IPS-NIHi11 (cell line): ENCODE results near the gene CHST10.

Experiments
- DNase-seq: peaks from one replicate; pipeline ENCODE4 v3.0.0; 2012; ENCODE audit warnings: mixed read lengths, low spot score

CHST10 gene

DNA sequence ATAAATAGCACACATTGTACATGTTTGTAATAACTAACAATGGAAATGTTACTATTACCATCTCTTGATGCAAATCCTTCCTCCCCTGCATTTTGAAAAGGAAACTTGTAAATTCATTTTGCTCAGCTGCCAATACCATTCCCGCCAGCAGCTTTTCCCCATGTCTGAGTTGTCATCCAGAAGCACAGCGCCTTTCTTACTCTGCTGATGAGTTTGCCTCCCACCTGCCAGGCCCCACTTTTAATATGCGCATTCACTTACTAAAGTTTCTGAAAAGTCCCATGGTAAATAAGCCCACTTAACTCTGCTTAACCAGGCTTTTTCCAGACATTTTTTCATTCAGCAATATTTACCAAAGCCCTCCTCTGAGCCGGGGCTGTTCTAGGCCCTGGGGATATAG is 3.9 kb downstream of the CHST10 start:
- no peak for DNase-seq

DNA sequence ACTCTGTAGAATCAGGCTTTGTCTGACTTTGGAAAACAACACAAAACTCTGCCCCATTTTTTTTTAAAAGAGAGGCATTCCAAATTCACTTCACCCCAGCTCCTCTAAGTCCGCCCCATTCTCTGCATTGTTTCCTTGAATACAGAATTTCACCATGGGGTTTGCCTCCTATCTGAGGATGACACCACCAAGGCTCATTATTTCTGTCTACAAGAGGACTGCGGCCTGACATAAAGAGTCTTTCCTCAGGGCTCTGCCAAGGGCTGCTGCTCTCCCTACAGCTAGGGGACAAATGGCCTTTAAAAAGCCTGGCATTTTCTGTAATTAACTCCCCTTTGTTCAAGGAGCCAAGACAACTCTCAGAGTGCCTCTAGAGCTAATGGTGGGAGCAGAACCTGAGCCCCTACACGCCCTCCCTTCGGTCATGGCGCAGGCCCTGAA is 4.6 kb downstream of the CHST10 start:
- DNase-seq: no peak

DNA sequence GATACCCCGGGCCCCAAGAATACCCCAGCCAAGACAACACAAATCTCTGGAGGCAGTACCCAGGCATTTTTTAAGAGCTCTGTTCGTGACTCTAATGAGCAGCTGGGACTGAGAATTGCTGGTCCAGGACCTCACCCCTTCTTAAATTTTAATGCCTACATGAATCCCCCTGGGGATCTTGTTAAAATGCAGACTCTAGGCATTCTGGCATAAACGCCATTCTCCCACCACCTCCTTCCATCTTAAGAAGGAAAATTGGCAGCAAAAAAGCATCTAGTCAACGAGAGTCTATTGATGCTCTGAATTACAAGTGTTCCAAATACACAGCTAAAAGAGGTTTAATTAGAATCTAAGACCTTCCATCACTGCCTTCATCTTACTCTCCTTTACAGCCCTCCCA is 5.0 kb downstream of the CHST10 start:
- DNase-seq: no peak

DNA sequence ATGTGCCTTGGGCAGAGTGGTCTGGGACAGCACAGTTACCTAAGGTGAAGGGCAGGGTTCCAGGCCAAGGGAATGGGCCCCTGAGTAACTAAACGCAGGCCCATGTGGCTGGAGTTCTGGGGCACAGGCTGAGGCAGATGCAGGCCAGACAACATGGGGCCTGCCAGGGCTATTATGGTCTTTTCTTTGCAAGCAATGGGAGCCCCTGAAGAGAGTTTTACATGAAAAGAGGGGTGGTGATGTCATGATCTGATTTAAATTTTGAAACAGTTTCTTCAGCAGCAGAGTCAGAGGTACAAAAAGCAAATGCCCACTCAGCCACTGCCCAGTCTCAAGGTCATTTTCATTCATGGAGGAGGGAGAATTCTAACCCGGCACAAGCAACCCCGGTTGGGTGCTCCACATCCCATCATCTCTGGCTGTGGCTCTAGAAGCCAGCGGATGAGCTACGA is 5.6 kb downstream of the CHST10 start:
- DNase-seq: peak; percentile 45

DNA sequence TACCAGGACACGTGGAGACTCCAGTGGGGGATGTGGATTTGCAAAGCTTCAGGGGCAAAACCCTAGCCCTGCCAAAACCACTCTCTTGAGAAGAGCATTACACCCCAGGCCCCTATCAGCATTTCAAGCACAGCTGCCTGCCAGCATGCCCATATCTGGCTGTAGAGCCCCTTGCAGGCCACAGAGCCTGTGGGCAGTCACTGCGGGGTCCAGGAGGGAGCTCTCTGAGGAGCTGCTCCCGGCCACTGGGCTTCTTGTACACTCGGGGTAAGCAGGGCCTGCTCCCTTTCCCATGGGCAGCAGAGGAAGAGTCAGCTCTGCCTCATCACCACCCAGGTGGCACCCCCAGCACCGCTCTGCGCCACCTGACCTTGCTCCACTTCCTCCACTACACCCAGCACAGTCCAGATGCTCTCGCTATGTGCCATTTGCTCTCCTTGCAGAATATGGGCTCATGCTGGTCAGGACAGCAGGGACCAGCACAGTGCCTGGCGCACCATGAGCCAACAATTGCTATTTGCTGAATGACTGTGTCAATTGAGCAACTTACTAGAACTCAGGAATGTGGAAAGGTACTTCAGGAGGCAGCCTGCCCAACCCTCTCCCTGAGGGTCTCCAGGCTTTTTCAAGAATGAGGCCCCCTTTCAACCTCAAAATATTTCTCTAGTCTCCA is 7.4 kb downstream of the CHST10 start:
- DNase-seq: no peak

DNA sequence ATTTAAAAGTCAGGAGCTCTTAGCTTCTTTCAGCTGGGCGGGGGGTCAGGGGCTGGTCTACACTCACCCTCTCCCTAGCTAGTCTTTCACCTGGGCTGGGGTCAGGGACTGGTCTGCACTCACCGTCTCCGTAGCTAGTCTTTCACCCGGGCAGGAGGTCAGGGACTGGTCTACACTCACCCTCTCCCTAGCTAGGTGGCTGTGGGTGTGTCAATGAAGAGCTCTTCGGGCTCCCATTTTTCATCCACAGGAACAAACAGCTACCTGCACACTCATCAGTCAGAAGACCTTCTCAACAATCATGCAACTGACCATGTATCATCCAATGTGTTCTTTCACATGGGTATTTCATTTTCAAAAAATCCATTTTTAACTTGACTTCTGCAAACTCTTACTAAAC is 8.0 kb downstream of the CHST10 start:
- no peak for DNase-seq

DNA sequence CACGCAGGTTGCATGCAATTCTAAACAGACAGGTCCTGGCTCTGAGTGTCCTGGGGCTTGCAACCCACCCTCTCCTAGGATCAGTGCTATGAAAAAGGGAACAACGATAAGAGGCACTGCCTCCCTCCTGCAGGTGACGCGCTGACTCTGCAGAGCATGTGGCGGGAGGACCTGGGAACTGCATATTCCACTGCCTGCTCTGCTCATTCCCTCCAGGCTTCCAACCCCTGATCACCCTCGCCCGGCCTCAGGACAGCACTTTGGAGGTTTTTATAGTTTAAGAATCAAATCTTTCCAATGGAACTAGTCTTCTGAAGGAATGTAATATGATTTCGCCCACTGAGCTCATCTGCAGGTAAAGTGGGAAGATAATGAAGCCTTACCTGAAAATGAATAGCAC is 8.5 kb downstream of the CHST10 start:
- no peak for DNase-seq

DNA sequence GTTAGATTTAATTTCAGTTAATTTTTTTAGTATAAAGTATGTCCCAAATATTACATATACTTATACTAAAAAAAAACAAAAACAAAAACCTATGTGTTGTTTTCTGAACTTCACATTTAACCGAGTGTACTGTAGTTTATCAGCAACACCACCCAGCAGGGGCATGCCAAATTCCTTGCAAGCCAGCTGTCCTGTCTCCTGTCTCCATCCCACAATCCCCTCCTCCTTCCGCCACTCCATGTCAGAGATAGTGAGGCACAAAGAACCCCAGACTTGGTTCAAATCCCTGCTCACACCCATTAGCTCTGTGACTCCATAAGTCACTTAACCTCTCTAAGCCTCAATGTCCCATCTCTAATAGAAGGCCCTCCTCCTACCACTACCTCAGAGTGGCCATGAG is 9.4 kb downstream of the CHST10 start:
- DNase-seq: no peak

DNA sequence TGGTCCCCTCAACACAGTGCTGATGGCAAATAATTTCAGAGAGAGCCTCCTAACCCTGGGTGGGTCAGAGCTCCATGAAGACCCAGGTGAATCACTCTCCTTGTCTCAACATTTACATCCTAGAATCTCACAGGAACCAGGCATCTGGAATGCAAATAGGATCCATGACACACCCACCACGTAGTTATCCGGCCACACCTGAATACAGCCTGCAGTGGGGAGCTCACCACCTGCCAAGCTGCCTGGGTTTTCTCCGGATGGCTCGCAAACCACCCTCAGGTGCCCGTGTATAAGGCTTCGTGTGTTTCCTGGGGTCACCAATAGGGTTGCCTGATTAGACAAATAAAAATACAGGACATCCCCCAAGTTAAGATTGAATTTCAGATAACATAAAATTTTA is 9.9 kb downstream of the CHST10 start:
- no peak for DNase-seq

DNA sequence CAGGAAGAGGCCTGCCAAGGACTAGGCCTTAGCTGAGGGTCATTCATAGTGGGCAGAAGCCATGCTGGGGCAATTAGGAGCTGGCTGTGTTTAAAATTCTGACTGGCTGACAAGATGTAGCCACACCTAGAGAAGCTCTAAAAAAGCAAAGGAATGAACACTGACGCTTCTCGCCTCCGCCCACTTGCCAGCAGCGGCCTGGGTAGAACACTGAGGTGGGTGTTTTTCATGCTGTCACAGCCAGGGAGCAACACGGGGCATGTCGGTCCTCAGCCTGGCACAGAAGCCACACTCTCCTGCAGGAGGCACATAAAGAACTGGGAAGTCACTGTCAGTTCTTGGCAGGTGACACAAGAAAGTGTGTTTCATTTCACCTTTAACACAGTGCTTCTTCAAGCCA is 10.4 kb downstream of the CHST10 start:
- DNase-seq: no peak

DNA sequence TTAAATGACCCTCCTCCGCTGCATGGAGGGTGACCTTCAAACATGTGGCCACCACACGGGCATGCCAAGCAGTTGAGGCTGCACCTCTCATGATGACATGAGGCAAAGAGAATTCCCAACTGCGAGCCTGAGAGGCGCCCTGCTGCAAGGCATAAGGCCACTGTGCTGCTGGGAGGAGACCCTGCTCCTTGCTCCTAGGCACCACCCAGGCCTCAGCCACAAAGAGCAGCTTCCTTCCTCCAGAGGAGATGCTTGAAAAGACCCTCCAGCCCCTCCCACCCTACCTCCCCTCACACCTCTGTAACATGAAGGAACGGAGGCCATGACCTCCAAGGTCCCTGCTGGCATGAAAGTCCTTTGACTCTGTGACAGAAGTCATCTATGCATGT is 11.4 kb downstream of the CHST10 start:
- no peak for DNase-seq

DNA sequence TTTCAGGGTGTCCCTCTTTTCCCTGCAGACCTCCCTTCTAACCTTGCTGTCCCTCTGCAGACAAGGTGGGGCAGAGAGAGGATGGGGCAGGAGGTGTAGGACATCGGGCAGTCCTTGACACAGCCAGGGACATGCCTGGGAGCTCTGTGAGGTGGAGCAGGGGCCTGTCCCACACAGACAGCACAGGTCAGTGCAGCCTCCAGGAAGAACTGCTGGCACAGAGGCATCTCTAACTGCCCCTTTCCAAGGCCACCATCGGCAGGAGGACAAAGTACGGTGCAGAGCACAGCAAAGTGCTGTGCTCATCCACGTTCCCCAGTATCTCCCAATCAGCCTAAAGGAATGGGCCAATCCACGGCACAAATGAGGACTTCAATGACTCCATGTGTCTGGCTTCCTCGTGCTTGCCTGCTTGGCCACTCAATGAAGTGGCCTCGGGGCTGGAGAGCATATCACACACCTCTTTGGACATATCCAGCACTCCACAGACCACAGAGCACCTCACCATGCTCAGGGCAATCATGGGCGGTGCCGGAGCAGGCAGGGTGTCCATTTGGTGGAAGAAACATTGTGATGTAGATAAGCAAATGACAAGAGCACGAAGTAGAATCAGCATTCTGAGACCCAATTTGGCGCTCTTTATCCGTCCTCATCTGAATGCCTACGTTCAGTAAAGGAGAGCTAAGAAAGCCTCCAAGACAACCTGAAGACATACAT is 11.9 kb downstream of the CHST10 start:
- DNase-seq: no peak

DNA sequence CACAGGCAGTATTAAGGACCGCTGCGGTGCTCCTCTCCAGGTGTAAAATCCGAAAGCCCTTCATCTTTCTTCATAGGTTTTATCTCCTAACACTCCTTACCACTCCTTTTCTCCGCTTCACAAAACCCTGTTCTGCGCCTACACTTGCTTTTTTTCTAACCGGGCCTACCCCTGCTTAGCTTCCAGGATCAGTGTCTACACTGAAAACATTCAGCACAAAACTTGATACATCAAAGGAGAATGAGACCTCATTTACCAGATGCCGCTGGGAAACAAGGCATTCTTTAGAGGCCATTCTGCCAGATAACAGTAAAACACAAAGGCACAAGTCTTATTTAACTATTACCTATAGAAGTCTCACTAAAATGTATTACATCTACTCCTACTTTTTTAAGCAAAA is 13.1 kb downstream of the CHST10 start:
- no peak for DNase-seq

DNA sequence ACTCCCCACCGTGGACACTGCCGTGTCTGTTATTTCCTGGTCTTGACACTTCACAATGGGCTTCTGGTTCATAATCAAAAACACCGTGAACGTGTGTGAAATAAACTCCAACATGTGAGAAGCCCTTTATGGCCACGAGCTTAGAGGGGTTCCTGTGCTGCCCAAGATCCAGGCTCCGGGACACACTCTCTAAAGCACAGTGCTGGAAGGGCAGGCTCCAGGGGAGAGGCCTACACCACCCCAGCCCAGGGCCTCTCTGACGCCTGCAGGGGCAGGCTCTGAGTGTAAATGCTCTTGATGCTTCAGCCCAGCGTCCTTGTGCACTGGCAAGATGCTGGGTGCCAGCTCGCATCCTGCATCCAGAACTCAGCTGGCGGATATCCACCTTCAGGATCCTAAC is 13.7 kb downstream of the CHST10 start:
- no peak for DNase-seq

DNA sequence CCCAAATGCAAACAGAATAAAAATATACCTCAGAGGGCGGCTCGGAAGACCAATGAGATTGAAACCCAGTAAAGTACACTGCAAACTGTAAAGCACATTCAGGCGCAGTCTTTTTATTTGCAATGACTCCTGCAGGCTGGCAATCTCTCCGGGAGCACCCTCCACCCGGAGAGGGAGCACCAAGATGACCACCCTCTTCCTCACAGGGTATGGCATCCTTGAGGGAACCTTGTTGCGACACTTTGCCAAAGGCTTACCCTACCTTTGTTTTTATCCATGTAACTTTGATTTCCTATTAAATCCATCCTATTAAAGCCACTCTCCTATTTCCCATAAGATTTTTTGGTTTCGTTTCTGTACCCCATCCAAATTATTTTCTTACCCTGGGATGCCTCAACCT is 16.2 kb downstream of the CHST10 start:
- DNase-seq: no peak

DNA sequence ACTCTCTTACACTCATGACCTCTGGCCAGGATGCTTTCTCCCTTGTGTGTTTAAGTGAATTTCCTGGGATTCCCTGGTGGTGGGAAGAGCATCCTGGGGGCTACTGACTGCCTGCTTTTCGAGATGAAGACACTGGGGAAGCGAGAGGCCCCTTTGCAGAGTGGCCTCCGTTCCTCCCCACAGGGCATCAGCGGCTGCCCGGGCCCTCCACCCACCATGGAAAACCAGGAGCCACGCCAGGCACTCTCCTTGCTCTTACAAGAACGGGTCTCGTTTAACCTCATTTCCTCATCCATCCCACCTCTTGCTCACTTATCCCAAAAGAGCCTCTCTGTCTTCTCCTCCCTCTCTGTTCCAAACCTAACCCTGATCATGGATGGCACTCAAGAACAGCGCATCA is 17.8 kb downstream of the CHST10 start:
- no peak for DNase-seq

DNA sequence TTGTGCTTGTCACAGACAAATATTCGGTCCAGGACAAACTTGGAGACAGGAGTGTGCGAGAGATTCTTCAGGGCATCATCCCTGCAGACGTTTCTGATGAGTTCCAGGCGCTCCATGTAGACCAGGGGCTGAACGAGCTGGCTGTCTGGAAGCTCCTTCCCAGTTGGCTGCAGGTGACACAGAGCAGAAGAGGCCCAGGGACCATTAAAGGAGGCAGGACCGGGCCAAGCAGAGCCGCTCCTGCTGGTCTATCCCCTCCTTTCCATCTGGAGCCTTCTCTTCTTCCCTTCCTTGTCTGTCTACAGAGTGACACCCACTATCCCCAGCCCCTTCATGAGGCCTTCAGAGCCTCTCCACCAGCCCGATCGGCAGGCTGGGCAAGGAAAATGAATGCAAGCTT is 19.5 kb downstream of the CHST10 start:
- no peak for DNase-seq

DNA sequence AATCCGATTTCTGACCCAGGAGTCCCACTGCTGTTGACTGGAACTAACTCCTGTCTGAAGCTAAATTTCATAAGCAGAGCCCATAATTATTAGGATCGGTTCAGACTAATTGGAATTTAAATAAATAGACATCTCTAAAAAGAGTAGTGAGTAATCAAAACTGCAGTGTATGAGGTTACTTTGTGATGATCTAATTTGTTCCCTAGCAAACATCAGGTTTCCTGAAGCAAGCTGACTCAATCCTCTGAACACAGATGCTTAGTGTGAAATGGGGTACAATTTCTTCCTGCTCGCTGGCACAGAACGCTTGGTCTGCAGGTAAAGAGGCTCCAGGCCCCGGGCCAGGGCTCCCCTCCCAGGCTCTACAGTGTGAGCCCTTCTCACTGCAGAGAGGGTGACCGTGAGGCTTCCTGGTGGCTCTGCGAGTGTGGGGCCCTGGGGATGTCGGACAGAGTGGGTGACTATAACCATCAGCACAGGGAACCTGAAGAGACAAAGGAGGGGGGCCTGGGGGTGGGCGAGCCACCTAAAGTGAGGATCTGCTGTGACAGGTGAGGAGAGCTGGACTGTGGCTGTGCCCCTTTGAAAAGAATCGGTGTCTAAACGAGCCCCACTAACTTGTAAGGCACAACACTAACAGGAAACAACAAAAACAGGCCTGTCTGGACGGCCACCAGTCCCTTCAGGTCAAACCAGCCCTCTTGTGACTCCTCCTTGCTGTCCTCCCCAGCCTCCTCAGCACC is 20.2 kb downstream of the CHST10 start:
- no peak for DNase-seq

DNA sequence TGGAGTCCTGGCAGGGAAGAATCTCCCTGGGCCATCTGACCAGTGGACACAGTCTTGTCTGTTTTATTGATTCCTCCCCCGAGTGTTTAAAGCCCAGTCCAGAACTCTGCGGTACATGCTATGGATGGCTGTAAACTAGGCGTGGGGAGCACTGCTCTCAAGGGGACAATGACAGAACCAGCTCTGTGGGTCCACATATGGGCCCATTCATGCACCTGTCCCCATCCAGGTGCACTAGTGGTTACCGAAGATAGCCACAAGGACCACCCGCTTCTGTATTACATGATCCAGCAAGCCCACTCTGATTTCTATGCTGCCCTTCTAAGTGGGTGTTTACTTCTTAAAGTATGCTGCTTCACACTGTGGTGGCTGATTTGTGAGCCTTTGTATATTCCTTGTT is 21.0 kb downstream of the CHST10 start:
- DNase-seq: no peak

DNA sequence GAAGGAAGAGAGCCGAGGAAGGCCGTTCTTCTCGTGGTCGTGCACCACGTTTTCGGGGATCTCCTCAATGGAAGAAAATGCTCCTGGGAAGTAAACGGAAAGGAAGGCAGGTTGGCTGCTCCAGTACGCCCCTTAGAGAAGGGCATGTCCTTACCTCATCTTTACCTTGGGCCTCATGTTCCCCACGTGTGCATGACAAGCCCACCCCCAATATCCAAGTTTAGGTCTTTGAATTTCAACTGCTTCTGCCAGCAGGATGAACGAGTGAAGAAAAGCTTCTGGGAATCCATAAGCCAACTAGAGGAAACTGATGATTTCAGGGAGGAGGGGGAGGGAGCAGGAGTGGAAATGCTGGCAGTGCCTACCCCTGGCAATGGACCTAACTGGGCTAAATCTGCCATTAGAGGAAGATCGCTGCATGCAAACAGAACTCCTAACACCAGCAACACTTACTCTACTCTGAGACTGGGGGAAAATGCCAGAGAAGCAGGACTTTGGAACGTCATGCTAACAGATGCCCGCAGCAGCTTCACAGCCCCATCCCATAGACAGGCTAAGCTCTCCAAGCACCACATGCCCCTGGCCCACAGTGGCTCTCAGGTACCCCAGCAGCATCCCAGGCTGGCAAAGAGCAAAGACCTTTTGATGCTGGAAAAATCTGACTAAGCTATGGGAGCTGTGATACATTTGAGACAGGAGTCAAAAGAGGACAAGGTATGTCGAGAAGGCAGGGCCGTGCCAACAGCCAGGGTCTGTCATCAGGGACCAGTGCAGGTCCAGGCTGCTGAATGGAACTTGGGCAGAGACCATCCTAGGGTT is 21.7 kb downstream of the CHST10 start:
- DNase-seq: no peak

DNA sequence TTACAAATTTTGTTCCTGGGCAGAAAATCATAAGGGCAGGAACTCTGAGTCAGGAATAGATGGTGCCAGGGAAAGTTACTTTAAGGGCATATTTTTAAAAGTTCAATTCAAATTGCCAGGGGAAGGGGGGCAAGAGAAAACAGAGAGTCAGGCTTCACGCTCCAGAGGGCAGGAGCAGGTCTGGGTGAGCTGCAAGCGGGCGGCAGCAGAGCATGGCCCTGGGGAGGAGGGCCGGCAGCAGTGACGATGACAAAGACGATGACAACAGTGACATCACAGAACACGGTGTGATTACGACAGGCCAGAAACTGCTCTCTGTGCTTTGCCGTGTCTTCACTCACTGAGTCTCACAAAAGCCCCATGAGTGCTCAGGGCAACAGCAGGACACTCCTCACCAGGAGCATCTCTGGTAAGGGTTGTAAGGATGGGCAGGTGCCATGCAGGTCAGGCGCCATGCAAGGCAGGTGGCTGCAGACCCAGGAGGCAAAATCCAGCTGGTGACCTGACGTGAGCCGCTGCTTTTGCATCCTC is 23.3 kb downstream of the CHST10 start:
- no peak for DNase-seq

DNA sequence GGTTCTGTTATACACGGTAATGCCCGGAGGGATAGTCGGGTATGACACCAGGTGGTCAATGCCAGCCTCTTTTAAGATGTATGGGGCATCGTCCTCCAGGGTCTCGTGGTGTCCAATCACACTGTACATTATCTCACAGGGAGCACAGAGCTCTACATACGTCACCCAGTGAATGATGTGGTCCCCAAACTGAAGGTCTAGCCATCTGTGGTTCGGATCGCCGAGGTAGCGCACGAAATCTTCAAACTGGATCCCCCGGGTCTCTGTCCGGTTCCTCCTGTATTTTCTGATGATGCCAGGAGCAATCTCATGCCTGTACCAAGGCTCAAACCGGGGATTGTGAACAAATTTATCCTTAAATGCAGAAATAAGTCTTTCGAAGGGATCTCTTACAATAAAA is 24.1 kb downstream of the CHST10 start:
- no peak for DNase-seq
